ENCODE measurements around the gene COMMD2.

The COMMD2 gene

DNA sequence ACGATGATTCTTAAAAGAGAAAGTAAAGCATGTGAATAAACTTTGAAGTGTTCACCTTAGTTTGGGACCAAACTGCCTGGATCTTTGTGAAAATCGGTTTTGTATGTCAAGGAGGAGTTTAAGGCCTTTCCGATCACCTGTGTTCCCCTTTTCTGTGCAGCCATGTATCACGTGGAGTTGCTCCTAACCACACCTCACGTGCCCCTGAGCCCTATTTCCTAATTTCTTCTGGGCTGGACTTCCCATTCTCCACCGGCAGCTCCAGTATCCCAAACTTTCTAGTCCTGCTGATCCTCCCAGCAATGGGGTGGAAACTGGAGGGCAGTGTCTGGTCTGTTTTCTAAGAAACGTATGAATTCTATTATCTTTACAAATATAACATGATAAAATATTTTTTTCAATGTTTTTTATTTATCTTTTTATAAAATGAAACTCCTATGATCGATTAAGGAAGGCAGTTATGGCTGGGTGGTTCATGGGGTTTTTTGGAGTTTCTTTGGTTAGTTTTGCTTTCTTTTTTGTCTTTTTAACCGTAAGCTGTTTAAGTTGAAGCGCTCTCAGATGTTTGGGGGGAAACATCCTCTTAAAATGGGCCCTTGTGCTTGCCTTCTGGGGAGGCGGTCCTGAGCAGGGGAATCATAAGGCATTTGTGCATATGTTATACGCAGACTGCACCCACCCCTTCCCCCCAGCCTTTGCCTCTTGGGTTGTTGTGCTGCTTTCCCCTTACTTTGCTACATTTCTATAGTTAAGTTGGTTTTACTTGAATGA is 50.9 kb downstream of the COMMD2 start:
- DNase-seq, result no peak

Data from GF-D8 (cell line).